Inflammatory macrophage (primary cell): Measurements from ENCODE around the gene USF3.

ENCODE experiments used
- DNase-seq, 2 donors: peaks; one replicate each; pipeline ENCODE4 v3.0.0-alpha.2; 2020 to 2022

USF3 gene

GRCh38 chr3:113698213-113698742, 1.8 kb upstream of the USF3 start:
- no peak for DNase-seq

- DNase-seq: peak in 1 of 2 donors; percentile 14
Measured at GRCh38 chr3:113697500-113698090, 1.2 kb upstream of the USF3 start.

- DNase-seq: peak; percentile 99
Measured at GRCh38 chr3:113696658-113697499, 437 bp upstream of the USF3 start.

GRCh38 chr3:113695431-113695785, 1.0 kb downstream of the USF3 start:
- no peak for DNase-seq

DNA sequence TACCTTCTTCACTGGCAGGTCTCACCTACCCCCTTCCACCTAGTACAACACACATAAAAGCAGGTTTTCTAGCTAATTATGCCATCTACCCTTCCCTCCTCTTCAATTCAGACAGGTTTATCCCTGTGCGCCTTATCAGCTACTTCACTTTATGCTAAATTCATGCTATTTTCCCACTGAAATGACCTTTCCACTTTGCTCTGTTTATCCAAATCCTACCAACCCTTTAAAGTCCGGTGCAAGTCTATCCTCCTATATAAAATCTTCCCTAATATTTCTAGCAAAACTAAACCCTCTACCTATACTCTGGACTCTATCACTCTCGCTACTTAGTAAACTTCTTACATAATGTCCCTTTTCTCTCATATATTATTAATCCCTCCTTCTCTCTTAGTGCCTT, 6.0 kb downstream of the USF3 start:
- no peak for DNase-seq

- DNase-seq: no peak
Measured at GRCh38 chr3:113685956-113686721, 10.3 kb downstream of the USF3 start.

- no peak for DNase-seq
Measured at GRCh38 chr3:113685124-113685523, 11.3 kb downstream of the USF3 start.

GRCh38 chr3:113684271-113684819, 12.1 kb downstream of the USF3 start:
- peak in 1 of 2 donors; percentile 22 for DNase-seq

- DNase-seq: no peak
Measured at GRCh38 chr3:113678773-113679172, 17.7 kb downstream of the USF3 start.

DNA sequence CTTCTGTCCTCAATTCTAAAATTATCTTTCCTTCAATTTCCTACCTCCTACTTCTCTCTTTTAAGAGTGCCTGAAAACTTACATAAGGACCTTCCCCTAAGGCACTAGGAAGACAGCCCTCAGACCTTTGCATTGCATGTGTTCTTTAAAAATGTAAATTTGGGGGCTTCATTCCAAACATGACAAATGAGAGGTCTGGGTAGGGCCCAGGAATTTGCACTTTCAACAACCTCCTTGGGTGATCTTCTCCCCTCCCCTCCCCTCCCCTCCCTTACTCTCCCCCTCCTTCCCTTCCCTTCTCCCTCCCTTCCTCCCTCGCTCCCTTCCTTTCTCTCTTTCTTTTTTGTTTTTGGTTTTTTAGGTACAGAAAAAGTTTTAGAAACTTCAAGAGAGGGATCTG, 18.7 kb downstream of the USF3 start:
- DNase-seq: no peak

DNA sequence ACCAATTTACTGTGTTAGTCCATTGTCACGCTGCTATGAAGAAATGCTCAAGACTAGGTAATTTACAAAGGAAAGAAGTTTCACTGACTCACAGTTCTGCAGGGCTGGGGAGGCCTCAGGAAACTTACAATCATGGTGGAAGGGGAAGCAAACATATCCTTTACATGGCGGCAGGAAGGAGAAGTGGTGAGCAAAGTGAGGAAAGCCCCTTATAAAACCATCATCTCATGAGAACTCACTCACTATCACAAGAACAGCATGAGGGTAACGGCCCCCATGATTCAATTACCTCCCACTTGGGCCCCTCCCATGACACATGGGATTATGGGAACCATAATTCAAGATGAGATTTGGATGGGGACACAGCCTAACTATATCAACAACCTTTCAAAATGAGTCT, 20.2 kb downstream of the USF3 start:
- peak; percentile 21 to 42 for DNase-seq

DNA sequence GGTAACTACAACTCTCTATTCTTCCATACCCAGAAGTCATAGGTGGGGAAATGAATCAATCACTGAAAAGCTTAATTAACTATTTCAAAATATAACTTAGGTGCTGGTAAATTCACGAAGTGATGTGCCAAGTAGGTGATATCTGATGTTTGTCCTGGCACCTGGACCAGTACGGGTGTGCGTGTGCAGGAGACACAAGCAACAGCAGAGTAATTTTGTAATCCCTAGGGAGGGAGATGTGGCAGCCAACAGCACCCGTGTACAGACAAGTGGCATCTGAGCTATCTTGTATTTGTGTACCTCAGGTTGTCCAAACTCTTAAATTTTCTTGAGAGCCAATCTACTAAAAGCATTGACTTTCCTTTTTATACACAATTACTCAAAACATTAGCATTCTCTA, 22.8 kb downstream of the USF3 start:
- no peak for DNase-seq

GRCh38 chr3:113668015-113668414, 28.4 kb downstream of the USF3 start:
- peak in 1 of 2 donors; percentile 2 for DNase-seq

DNA sequence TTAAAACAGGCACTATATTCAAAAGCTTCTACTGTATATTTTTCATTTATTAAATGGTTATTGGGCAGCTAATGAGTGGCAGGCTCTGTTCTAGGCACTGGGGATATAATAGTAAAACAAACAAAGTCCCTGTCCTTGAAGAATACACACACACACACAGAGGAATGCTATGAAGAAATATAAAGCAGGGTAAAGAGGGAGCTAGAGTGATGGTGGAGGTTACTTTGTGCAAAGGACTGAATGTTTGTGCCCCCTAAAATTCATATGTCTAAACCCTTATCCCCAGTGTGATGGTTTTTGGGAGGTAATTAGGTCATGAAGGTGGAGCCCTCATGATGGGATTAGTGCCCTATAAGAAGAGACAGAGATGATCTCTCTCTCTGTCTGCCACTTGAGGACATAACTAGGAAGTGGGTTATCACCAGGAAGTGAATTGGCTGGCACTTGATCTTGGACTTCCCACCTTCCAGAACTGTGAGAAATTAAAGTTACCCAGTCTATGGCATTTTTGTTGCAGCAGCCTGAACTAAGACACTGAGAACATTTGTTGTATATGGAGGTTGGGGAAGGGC, 31.8 kb downstream of the USF3 start:
- no peak for DNase-seq

DNA sequence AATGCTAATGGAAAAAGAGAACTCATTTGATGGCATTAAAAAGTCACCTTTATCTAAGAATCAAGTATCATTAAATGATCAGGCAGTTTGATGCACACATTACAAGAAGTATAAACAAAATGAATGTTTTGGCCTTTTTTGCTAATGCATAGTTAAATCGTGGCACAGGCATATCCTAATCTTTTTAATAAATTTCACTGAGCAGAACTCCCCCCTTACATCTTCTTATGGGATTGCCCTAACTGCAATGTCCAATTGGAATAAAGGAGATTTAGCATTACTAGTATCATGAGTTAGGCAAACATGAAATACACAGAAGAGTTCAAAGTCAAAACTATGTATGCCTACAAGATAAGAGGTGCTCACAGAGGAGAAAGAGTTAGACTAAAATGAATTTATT, 32.7 kb downstream of the USF3 start:
- DNase-seq: no peak

GRCh38 chr3:113663324-113663750, 33.1 kb downstream of the USF3 start:
- DNase-seq: no peak

DNA sequence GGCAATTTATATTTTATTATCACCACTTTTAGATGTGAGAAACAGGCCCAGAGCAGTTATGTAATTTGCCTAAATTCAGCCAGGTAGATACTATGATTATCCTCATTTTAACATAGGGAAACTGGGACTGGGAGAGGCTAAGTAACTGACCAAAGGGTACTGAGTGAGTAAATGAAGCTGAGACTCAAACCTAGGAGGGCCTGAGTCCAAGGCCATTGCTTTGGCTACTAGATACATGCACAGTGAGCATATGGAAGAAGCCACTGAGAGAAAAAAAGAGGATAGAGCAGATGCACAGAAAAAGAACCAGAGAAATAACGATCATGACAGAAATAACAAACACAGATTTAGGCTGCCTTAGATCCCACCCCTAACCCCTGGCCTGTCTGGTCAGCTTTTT, 33.6 kb downstream of the USF3 start:
- no peak for DNase-seq

- DNase-seq: no peak
Measured at GRCh38 chr3:113660896-113661295, 35.5 kb downstream of the USF3 start.

DNA sequence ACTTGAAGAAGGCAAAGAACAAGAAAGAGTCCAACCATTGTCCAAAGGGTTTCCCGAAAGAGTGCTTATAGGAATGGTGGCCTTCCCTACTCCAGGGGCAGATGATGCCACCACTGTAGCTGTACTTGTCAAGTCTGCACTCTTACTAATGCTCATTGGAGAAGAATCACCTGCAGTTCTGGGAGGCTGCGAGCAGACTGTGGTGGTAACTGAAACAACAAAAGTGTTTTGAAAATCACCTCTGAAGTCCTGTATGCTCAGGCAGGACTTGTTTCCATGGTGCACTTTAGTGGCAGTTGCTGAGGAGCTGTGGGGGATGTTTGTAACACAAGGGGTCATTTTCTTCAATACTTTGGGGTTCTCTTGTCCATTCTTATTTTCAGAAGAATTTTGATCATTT, 36.0 kb downstream of the USF3 start:
- DNase-seq: no peak

DNA sequence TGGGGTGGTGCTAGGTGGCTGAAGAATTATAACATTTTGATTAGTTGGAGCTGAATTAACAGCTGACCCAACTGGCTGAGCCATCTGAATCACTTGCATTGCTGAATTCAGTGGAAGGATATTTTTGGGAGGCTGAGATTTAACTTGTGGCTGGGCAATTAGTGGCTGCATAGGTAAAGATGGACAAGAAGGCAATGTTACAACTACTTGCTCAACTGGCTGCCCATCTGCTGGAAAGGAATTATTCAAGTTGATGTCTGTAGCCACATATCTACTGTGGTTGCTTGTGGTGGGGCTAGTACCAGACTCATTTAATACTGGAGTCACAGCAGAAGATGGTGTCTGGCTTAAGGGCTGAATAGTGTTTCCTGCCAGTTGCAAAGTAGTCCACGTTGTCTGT, 36.4 kb downstream of the USF3 start:
- no peak for DNase-seq

DNA sequence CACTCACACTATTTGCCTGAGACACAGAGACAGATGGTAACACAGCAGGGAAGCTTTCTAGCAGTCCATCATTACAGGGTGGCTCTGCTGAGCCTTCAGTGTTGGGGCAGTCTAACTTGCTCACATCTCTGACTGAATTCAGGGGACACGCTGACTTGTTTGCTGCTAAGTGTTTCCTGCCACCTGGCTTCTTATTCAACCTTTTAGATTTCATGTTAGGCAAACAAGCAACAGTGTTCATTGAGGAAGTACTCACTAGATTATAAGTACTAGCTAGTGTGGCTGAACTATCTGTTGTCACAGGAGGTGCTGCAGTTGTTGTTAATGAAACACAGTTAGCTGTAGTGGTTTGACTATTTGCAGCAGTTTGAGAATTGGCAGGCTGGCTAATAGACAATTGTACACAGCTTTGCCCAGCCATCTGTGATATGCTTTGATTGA, 37.3 kb downstream of the USF3 start:
- DNase-seq: no peak

GRCh38 chr3:113658107-113658506, 38.3 kb downstream of the USF3 start:
- no peak for DNase-seq

GRCh38 chr3:113654851-113655250, 41.6 kb downstream of the USF3 start:
- no peak for DNase-seq
